Suprapubic skin (tissue), 4 donors: ENCODE results near the gene SPECC1L. TPM values are rescaled to one million over a fixed set of nuclear protein-coding genes. Genes with fewer than 3 reads are reported as not detected.

Source experiments
- DNase-seq, 2 donors: peaks; one replicate each; pipeline ENCODE4 v3.0.0-alpha.2; 2019; ENCODE audit warnings: low spot score in 2 of 2
- H3K27ac ChIP-seq: fragments of 200-600 bp; sonication (generic); one replicate; pipeline ENCODE4 v1.5.1; 2019
- H3K27me3 ChIP-seq: fragments of 200-600 bp; sonication (generic); one replicate; pipeline ENCODE4 v1.5.1; 2019
- H3K36me3 ChIP-seq: fragments of 200-600 bp; sonication (generic); one replicate; pipeline ENCODE4 v1.5.1; 2019
- H3K4me1 ChIP-seq: fragments of 200-600 bp; sonication (generic); one replicate; pipeline ENCODE4 v1.5.1; 2019
- H3K4me3 ChIP-seq: fragments of 200-600 bp; sonication (generic); one replicate; pipeline ENCODE4 v1.5.1; 2019; ENCODE audit warnings: mild to moderate bottlenecking
- H3K9me3 ChIP-seq: fragments of 200-600 bp; sonication (generic); one replicate; pipeline ENCODE4 v1.5.1; 2019
- CTCF ChIP-seq, 2 donors: fragments of 200-600 bp in 1 of 2; fragments of 450-650 bp in 1 of 2; sonication (generic) in 1 of 2; IDR thresholded peaks; one replicate each; pipeline ENCODE4 v1.5.1; 2016 to 2019; ENCODE audit warnings: antibody characterized with exemption in 2 of 2, mild to moderate bottlenecking in 1 of 2, moderate library complexity in 1 of 2
- EP300 ChIP-seq: sonication (generic); formaldehyde crosslinking; IDR thresholded peaks from one replicate; pipeline ENCODE4 v1.6.1; 2017; ENCODE audit warnings: antibody characterized with exemption
- POLR2A ChIP-seq, 2 donors: fragments of 450-650 bp; IDR thresholded peaks; one replicate each; pipeline ENCODE4 v1.6.1; 2017; ENCODE audit warnings: antibody characterized with exemption in 2 of 2, mild to moderate bottlenecking in 2 of 2, moderate library complexity in 2 of 2
- POLR2AphosphoS5 ChIP-seq, 3 donors: sonication (generic); formaldehyde crosslinking; IDR thresholded peaks; one replicate each; pipeline ENCODE4 v1.6.1; 2017; ENCODE audit warnings: antibody characterized with exemption in 3 of 3
- WGBS: methylation state at CpG from one replicate; pipeline ENCODE4 v1.1.5; 2018; 5-methylcytosine and 5-hydroxymethylcytosine counted together
- total RNA-seq, 4 donors: library from RNA; depleted of rRNA; stranded (reverse); fragments of >200 nt; gene quantifications; one replicate each; pipeline ENCODE4 v1.1.0, GENCODE V29; 2016

SPECC1L gene
- total RNA-seq, 4 donors from 2014 or later = 15.7 to 28.5 (median 21.4) TPM

- H3K27ac ChIP-seq = no peak overlapping the region
Observed at GRCh38 chr22:24408630-24409029, 138.0 kb downstream of the SPECC1L start.

GRCh38 chr22:24409707-24410106 lies 139.1 kb downstream of the SPECC1L start:
- DNase-seq = no peak
- Histone ChIP-seq H3K27ac (no peak overlapping the region), H3K4me1 (peaks cover 4% of the 10 kb centered on the region), H3K4me3 (no peak overlapping the region), H3K36me3 (peaks cover 27% of the 10 kb centered on the region), H3K9me3 (no peaks in the 10 kb centered on the region), H3K27me3 (no peaks in the 10 kb centered on the region)
- TF ChIP-seq CTCF (IDR thresholded peaks at IDR 0.05) (no peak), EP300 (no peak), POLR2AphosphoS5 (IDR thresholded peaks at IDR 0.05) (no peak), POLR2A (IDR thresholded peaks at IDR 0.05) (no peak)
- WGBS = 95% methylated on average over 9 of the region's 9 CpGs

More at GRCh38 chr22:24408630-24409029, 138.0 kb downstream of the SPECC1L start:
- peaks cover 5% of the 10 kb centered on the region for H3K4me1 ChIP-seq
- 82% methylated on average over 7 of the region's 7 CpGs for WGBS
- no peak for DNase-seq
- TF ChIP-seq EP300 (no peak), CTCF (IDR thresholded peaks at IDR 0.05) (no peak), POLR2AphosphoS5 (IDR thresholded peaks at IDR 0.05) (no peak), POLR2A (IDR thresholded peaks at IDR 0.05) (no peak)
- H3K9me3 ChIP-seq = no peaks in the 10 kb centered on the region
- H3K36me3 ChIP-seq = peaks cover 18% of the 10 kb centered on the region
- H3K4me3 ChIP-seq = no peak overlapping the region
- no peaks in the 10 kb centered on the region for H3K27me3 ChIP-seq

GRCh38 chr22:24410110-24410856 lies 139.7 kb downstream of the SPECC1L start:
- Histone ChIP-seq H3K4me3 (no peak overlapping the region), H3K27me3 (no peaks in the 10 kb centered on the region), H3K36me3 (peaks cover 32% of the 10 kb centered on the region), H3K9me3 (no peaks in the 10 kb centered on the region), H3K27ac (no peak overlapping the region), H3K4me1 (peaks cover 4% of the 10 kb centered on the region)
- no peak for TF ChIP-seq POLR2A (IDR thresholded peaks at IDR 0.05)
- no peak for TF ChIP-seq CTCF (IDR thresholded peaks at IDR 0.05)
- TF ChIP-seq POLR2AphosphoS5 (IDR thresholded peaks at IDR 0.05) = no peak
- TF ChIP-seq EP300 = no peak
- WGBS = 89% methylated on average over 8 of the region's 8 CpGs
- no peak for DNase-seq

- Histone ChIP-seq H3K27me3 (no peaks in the 10 kb centered on the region), H3K27ac (no peak overlapping the region), H3K4me3 (no peak overlapping the region), H3K4me1 (peaks cover 1% of the 10 kb centered on the region), H3K36me3 (peaks cover 44% of the 10 kb centered on the region), H3K9me3 (no peaks in the 10 kb centered on the region)
- DNase-seq = no peak
- TF ChIP-seq POLR2A (IDR thresholded peaks at IDR 0.05) (no peak), CTCF (IDR thresholded peaks at IDR 0.05) (no peak), EP300 (no peak), POLR2AphosphoS5 (IDR thresholded peaks at IDR 0.05) (no peak)
- WGBS = 84% methylated on average over 10 of the region's 10 CpGs
Observed at GRCh38 chr22:24411256-24412004, 140.8 kb downstream of the SPECC1L start.

- Histone ChIP-seq H3K27me3 (no peaks in the 10 kb centered on the region), H3K9me3 (no peaks in the 10 kb centered on the region), H3K27ac (no peak overlapping the region), H3K4me3 (no peak overlapping the region), H3K36me3 (peaks cover 51% of the 10 kb centered on the region), H3K4me1 (no peaks in the 10 kb centered on the region)
- TF ChIP-seq CTCF (IDR thresholded peaks at IDR 0.05) (no peak), EP300 (no peak), POLR2AphosphoS5 (IDR thresholded peaks at IDR 0.05) (no peak), POLR2A (IDR thresholded peaks at IDR 0.05) (no peak)
- 83% methylated on average over 7 of the region's 7 CpGs for WGBS
- DNase-seq = no peak
Observed at GRCh38 chr22:24412274-24412673, 141.6 kb downstream of the SPECC1L start.
